ENCODE data around the gene CTAG1B. TPM values are rescaled to one million over a fixed set of nuclear protein-coding genes. Genes with fewer than 3 reads are reported as not detected.
"Not testable (repeated sequence)": the region's sequence is repeated elsewhere in the genome, so short reads cannot be mapped to it uniquely, and the experiment has no call there.

Gene CTAG1B
- not detected for total RNA-seq

GRCh38 chrX:154619182-154619581, at the start of gene CTAG1B:
TSS of gene CTAG1B (minus strand) at chrX:154619282. CDS start at chrX:154619218, 64 bp downstream.
- H3K36me3 Mint-ChIP-seq; H3K27ac Mint-ChIP-seq; H3K27me3 Mint-ChIP-seq; H3K9me3 Mint-ChIP-seq; H3K4me3 Mint-ChIP-seq; DNase-seq; ATAC-seq (ENCODE audit: low read depth); H3K4me1 Mint-ChIP-seq; POLR2A ChIA-PET: not testable (repeated sequence)

- DNase-seq: no peak
- Mint-ChIP-seq H3K27ac (no peak overlapping the region), H3K4me1 (peaks cover 6% of the 10 kb centered on the region), H3K36me3 (no peaks in the 10 kb centered on the region), H3K4me3 (no peak overlapping the region), H3K27me3 (peaks cover 7% of the 10 kb centered on the region), H3K9me3 (peaks cover 4% of the 10 kb centered on the region)
- POLR2A ChIA-PET: no interaction called here
- no peak for ATAC-seq (ENCODE audit: low read depth)
Measured at GRCh38 chrX:154661899-154662298, 42.8 kb upstream of the CTAG1B start.

GRCh38 chrX:154661170-154661569, 42.1 kb upstream of the CTAG1B start:
- Mint-ChIP-seq H3K4me1 (peaks cover 6% of the 10 kb centered on the region), H3K27ac (no peak overlapping the region), H3K36me3 (no peaks in the 10 kb centered on the region), H3K27me3 (peaks cover 7% of the 10 kb centered on the region), H3K9me3 (peaks cover 4% of the 10 kb centered on the region), H3K4me3 (no peak overlapping the region)
- POLR2A ChIA-PET: no interaction called here
- DNase-seq: no peak
- no peak for ATAC-seq (ENCODE audit: low read depth)

- Mint-ChIP-seq H3K27ac (no peak overlapping the region), H3K4me3 (no peak overlapping the region), H3K4me1 (peaks cover 2% of the 10 kb centered on the region), H3K27me3 (peaks cover 7% of the 10 kb centered on the region), H3K9me3 (peaks cover 4% of the 10 kb centered on the region), H3K36me3 (no peaks in the 10 kb centered on the region)
- POLR2A ChIA-PET: no interaction called here
- DNase-seq: no peak
- ATAC-seq (ENCODE audit: low read depth): no peak
Measured at GRCh38 chrX:154660541-154660940, 41.5 kb upstream of the CTAG1B start.

- POLR2A ChIA-PET: no interaction called here
- DNase-seq: no peak
- no peak overlapping the region for H3K27ac Mint-ChIP-seq
- peaks cover 2% of the 10 kb centered on the region for H3K27me3 Mint-ChIP-seq
- peaks cover 4% of the 10 kb centered on the region for H3K9me3 Mint-ChIP-seq
- H3K4me1 Mint-ChIP-seq: peaks cover 2% of the 10 kb centered on the region
- no peak for ATAC-seq (ENCODE audit: low read depth)
- H3K36me3 Mint-ChIP-seq: no peaks in the 10 kb centered on the region
- no peak overlapping the region for H3K4me3 Mint-ChIP-seq
Measured at GRCh38 chrX:154658957-154659356, 39.9 kb upstream of the CTAG1B start.

GRCh38 chrX:154658187-154658586, 39.1 kb upstream of the CTAG1B start:
- Mint-ChIP-seq H3K4me1 (no peaks in the 10 kb centered on the region), H3K9me3 (peaks cover 4% of the 10 kb centered on the region), H3K27me3 (no peaks in the 10 kb centered on the region), H3K4me3 (no peak overlapping the region), H3K36me3 (no peaks in the 10 kb centered on the region), H3K27ac (no peak overlapping the region)
- no peak for ATAC-seq (ENCODE audit: low read depth)
- no peak for DNase-seq
- POLR2A ChIA-PET: no interaction called here

- H3K36me3 Mint-ChIP-seq: no peaks in the 10 kb centered on the region
- DNase-seq: no peak
- H3K4me1 Mint-ChIP-seq: no peaks in the 10 kb centered on the region
- H3K9me3 Mint-ChIP-seq: peaks cover 4% of the 10 kb centered on the region
- H3K4me3 Mint-ChIP-seq: no peak overlapping the region
- POLR2A ChIA-PET: no interaction called here
- ATAC-seq (ENCODE audit: low read depth): no peak
- H3K27me3 Mint-ChIP-seq: no peaks in the 10 kb centered on the region
- no peak overlapping the region for H3K27ac Mint-ChIP-seq
Measured at GRCh38 chrX:154657226-154657805, 38.2 kb upstream of the CTAG1B start.

- Mint-ChIP-seq H3K9me3 (no peaks in the 10 kb centered on the region), H3K27ac (no peak overlapping the region), H3K27me3 (no peaks in the 10 kb centered on the region), H3K4me1 (no peaks in the 10 kb centered on the region), H3K4me3 (no peak overlapping the region), H3K36me3 (no peaks in the 10 kb centered on the region)
- POLR2A ChIA-PET: no interaction called here
- DNase-seq: no peak
- ATAC-seq (ENCODE audit: low read depth): no peak
Measured at GRCh38 chrX:154655786-154656185, 36.7 kb upstream of the CTAG1B start.

- DNase-seq (no peak), ATAC-seq (ENCODE audit: low read depth) (no peak)
- H3K27me3 Mint-ChIP-seq: no peaks in the 10 kb centered on the region
- H3K36me3 Mint-ChIP-seq: no peaks in the 10 kb centered on the region
- POLR2A ChIA-PET: no interaction called here
- no peaks in the 10 kb centered on the region for H3K9me3 Mint-ChIP-seq
- no peaks in the 10 kb centered on the region for H3K4me1 Mint-ChIP-seq
- no peak overlapping the region for H3K4me3 Mint-ChIP-seq
- no peak overlapping the region for H3K27ac Mint-ChIP-seq
Measured at GRCh38 chrX:154655346-154655745, 36.3 kb upstream of the CTAG1B start.

GRCh38 chrX:154654925-154655324, 35.8 kb upstream of the CTAG1B start:
- ATAC-seq (ENCODE audit: low read depth) (no peak), DNase-seq (no peak)
- POLR2A ChIA-PET: interaction anchor here (0.6 kb wide), 1 partner anchor 41 kb away, joined by 6 read pairs; no protein-coding TSS in a partner anchor
- Mint-ChIP-seq H3K27ac (no peak overlapping the region), H3K27me3 (no peaks in the 10 kb centered on the region), H3K36me3 (no peaks in the 10 kb centered on the region), H3K9me3 (no peaks in the 10 kb centered on the region), H3K4me1 (no peaks in the 10 kb centered on the region), H3K4me3 (no peak overlapping the region)

- POLR2A ChIA-PET: interaction anchor here (0.6 kb wide), 1 partner anchor 42 kb away, joined by 6 read pairs; no protein-coding TSS in a partner anchor
- no peaks in the 10 kb centered on the region for H3K27me3 Mint-ChIP-seq
Measured at GRCh38 chrX:154654372-154654771, 35.3 kb upstream of the CTAG1B start.

GRCh38 chrX:154653413-154653812, 34.3 kb upstream of the CTAG1B start, which contains the start of gene CTAG2:
TSS of gene CTAG2 (minus strand) at chrX:154653579. CDS start at chrX:154653515, 64 bp downstream.
- DNase-seq; ATAC-seq (ENCODE audit: low read depth); H3K27ac Mint-ChIP-seq; POLR2A ChIA-PET; H3K9me3 Mint-ChIP-seq; H3K4me1 Mint-ChIP-seq; H3K36me3 Mint-ChIP-seq; H3K4me3 Mint-ChIP-seq; H3K27me3 Mint-ChIP-seq: not testable (repeated sequence)

More at GRCh38 chrX:154654372-154654771, 35.3 kb upstream of the CTAG1B start:
- no peaks in the 10 kb centered on the region for H3K9me3 Mint-ChIP-seq
- H3K36me3 Mint-ChIP-seq: no peaks in the 10 kb centered on the region
- no peak overlapping the region for H3K27ac Mint-ChIP-seq
- DNase-seq (no peak), ATAC-seq (ENCODE audit: low read depth) (no peak)
- H3K4me3 Mint-ChIP-seq: no peak overlapping the region
- no peaks in the 10 kb centered on the region for H3K4me1 Mint-ChIP-seq

- POLR2A ChIA-PET: no interaction called here
Measured at GRCh38 chrX:154653048-154653401, 33.9 kb upstream of the CTAG1B start.

GRCh38 chrX:154652311-154653047, 33.4 kb upstream of the CTAG1B start:
- no peak for DNase-seq
- H3K9me3 Mint-ChIP-seq: no peaks in the 10 kb centered on the region
- POLR2A ChIA-PET: no interaction called here
- H3K27ac Mint-ChIP-seq: no peak overlapping the region
- no peak for ATAC-seq (ENCODE audit: low read depth)
- no peaks in the 10 kb centered on the region for H3K36me3 Mint-ChIP-seq
- H3K4me1 Mint-ChIP-seq: no peaks in the 10 kb centered on the region
- no peaks in the 10 kb centered on the region for H3K27me3 Mint-ChIP-seq
- no peak overlapping the region for H3K4me3 Mint-ChIP-seq

More at GRCh38 chrX:154653048-154653401, 33.9 kb upstream of the CTAG1B start:
- Mint-ChIP-seq H3K4me1 (no peaks in the 10 kb centered on the region), H3K27ac (no peak overlapping the region), H3K36me3 (no peaks in the 10 kb centered on the region), H3K9me3 (no peaks in the 10 kb centered on the region), H3K27me3 (no peaks in the 10 kb centered on the region), H3K4me3 (no peak overlapping the region)
- DNase-seq (no peak), ATAC-seq (ENCODE audit: low read depth) (no peak)

Data from activated naive CD8-positive, alpha-beta T cell treated with anti-CD3 and anti-CD28 coated beads, Interleukin-2, amount 10 ng/mL, durations not matched to agents 7 days and 5 days (primary cell).